ENCODE measurements around the gene IKZF3.

Gene IKZF3

GRCh38 chr17:39739885-39740356 is 124.2 kb downstream of the IKZF3 start:
- Histone ChIP-seq H3K36me3 (ENCODE audit: insufficient read depth, low read length) (no peaks in the 10 kb centered on the region), H3K9me3 (ENCODE audit: low read length) (no peaks in the 10 kb centered on the region), H3K4me3 (ENCODE audit: low read length) (no peak overlapping the region), H3K4me1 (ENCODE audit: insufficient read depth, low read length) (peaks cover 12% of the 10 kb centered on the region), H3K27me3 (ENCODE audit: insufficient read depth, low read length) (peaks cover 87% of the 10 kb centered on the region), H2AFZ (ENCODE audit: low read depth, low read length) (no peak overlapping the region)

- H3K4me1 ChIP-seq (ENCODE audit: insufficient read depth, low read length) = peaks cover 12% of the 10 kb centered on the region
- no peak overlapping the region for H3K4me3 ChIP-seq (ENCODE audit: low read length)
- no peaks in the 10 kb centered on the region for H3K9me3 ChIP-seq (ENCODE audit: low read length)
- H3K27me3 ChIP-seq (ENCODE audit: insufficient read depth, low read length) = peaks cover 83% of the 10 kb centered on the region
- no peaks in the 10 kb centered on the region for H3K36me3 ChIP-seq (ENCODE audit: insufficient read depth, low read length)
- H2AFZ ChIP-seq (ENCODE audit: low read depth, low read length) = no peak overlapping the region
Measured at GRCh38 chr17:39738983-39739884, 124.9 kb downstream of the IKZF3 start.

- no peaks in the 10 kb centered on the region for H3K36me3 ChIP-seq (ENCODE audit: insufficient read depth, low read length)
- no peak overlapping the region for H2AFZ ChIP-seq (ENCODE audit: low read depth, low read length)
- H3K4me3 ChIP-seq (ENCODE audit: low read length) = no peak overlapping the region
- H3K4me1 ChIP-seq (ENCODE audit: insufficient read depth, low read length) = peaks cover 12% of the 10 kb centered on the region
- H3K27me3 ChIP-seq (ENCODE audit: insufficient read depth, low read length) = peaks cover 76% of the 10 kb centered on the region
- H3K9me3 ChIP-seq (ENCODE audit: low read length) = no peaks in the 10 kb centered on the region
Measured at GRCh38 chr17:39738568-39738901, 125.6 kb downstream of the IKZF3 start.

GRCh38 chr17:39737760-39738567 is 126.1 kb downstream of the IKZF3 start, which contains the start of gene GRB7:
TSS of gene GRB7 (plus strand) at chr17:39737938. CDS start at chr17:39742302, 4,364 bp downstream.
- H3K27me3 ChIP-seq (ENCODE audit: insufficient read depth, low read length) = peaks cover 70% of the 10 kb centered on the region
- H3K4me1 ChIP-seq (ENCODE audit: insufficient read depth, low read length) = peaks cover 12% of the 10 kb centered on the region
- H3K9me3 ChIP-seq (ENCODE audit: low read length) = no peaks in the 10 kb centered on the region
- H3K36me3 ChIP-seq (ENCODE audit: insufficient read depth, low read length) = no peaks in the 10 kb centered on the region
- H3K4me3 ChIP-seq (ENCODE audit: low read length) = no peak within 1 kb of the TSS
- H2AFZ ChIP-seq (ENCODE audit: low read depth, low read length) = no peak within 1 kb of the TSS

DNA sequence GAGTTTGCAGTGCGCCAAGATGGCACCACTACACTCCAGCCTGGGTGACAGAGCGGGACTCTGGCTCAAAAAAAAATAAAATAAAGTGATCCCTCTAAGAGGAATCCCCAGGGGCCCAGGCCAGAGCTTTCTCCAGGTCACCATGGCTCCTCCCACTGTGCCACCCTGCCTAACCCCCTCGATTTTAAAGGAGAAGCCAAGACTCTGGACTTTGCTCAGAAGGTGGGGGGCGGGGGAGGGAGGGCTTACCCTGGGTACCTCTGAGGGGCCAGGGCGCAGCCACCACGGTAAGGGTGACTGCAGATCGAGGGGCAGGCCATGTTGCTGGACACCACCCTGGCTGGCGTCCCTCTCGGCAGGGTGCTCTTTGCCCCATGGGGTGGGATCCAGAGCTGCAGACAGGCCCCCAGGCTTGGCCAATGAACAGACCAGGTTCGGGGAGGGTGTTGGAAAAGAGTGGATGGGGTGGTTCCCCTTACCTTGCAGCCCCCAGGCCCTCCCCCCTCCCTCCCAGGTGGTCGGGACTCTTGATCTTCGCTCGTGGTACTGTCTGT is 126.8 kb downstream of the IKZF3 start:
- Histone ChIP-seq H3K4me3 (ENCODE audit: low read length) (no peak overlapping the region), H3K27me3 (ENCODE audit: insufficient read depth, low read length) (peaks cover 64% of the 10 kb centered on the region), H3K9me3 (ENCODE audit: low read length) (no peaks in the 10 kb centered on the region), H2AFZ (ENCODE audit: low read depth, low read length) (no peak overlapping the region), H3K4me1 (ENCODE audit: insufficient read depth, low read length) (peaks cover 12% of the 10 kb centered on the region), H3K36me3 (ENCODE audit: insufficient read depth, low read length) (no peaks in the 10 kb centered on the region)

DNA sequence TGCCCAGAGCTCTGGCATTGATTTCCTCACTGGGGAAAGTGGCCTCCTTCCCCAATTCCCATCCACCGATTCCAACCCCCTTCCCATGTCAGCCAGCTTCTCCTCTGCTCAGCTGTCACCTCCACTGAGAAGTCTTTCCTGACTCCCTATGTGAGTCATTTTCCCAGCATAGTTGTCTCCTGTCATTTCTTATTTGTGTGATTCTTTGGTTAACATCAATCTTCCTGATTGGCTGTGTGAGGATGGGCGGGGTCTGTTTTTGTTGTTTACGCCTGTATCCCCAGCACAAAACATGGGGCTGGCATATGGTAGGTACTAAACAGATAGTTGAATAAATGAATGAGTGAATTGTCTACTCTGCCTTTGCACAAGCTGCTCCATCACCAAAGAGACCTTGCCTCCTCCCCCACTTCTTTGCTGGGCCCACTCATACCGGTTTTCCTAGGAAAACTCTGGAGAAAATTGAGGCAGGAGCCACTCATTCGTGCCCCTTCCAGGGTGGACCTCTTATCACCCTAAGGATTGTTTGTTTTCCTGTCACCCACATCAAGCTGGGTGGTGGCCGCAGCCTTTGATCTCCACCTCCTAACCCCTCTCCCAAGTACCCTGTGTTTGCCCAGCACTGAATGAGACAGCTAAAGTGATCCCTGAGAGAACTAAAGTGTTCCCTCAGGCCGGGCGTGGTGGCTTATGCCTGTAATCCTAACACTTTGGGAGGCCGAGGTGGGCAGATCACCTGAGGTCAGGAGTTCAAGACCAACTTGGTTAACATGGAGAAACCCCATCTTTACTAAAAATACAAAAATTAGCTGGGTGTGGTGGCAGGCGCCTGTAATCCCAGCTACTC is 127.6 kb downstream of the IKZF3 start:
- H3K4me3 ChIP-seq (ENCODE audit: low read length) = no peak overlapping the region
- no peaks in the 10 kb centered on the region for H3K36me3 ChIP-seq (ENCODE audit: insufficient read depth, low read length)
- peaks cover 57% of the 10 kb centered on the region for H3K27me3 ChIP-seq (ENCODE audit: insufficient read depth, low read length)

GRCh38 chr17:39735882-39736281 is 128.2 kb downstream of the IKZF3 start:
- no peaks in the 10 kb centered on the region for H3K9me3 ChIP-seq (ENCODE audit: low read length)
- H3K27me3 ChIP-seq (ENCODE audit: insufficient read depth, low read length) = peaks cover 51% of the 10 kb centered on the region
- H3K4me3 ChIP-seq (ENCODE audit: low read length) = no peak overlapping the region
- peaks cover 12% of the 10 kb centered on the region for H3K4me1 ChIP-seq (ENCODE audit: insufficient read depth, low read length)
- H2AFZ ChIP-seq (ENCODE audit: low read depth, low read length) = no peak overlapping the region
- no peaks in the 10 kb centered on the region for H3K36me3 ChIP-seq (ENCODE audit: insufficient read depth, low read length)

More for the DNA sequence above, 127.6 kb downstream of the IKZF3 start:
- Histone ChIP-seq H2AFZ (ENCODE audit: low read depth, low read length) (no peak overlapping the region), H3K4me1 (ENCODE audit: insufficient read depth, low read length) (peaks cover 12% of the 10 kb centered on the region), H3K9me3 (ENCODE audit: low read length) (no peaks in the 10 kb centered on the region)

GRCh38 chr17:39732586-39732985 is 131.5 kb downstream of the IKZF3 start:
- peaks cover 19% of the 10 kb centered on the region for H3K27me3 ChIP-seq (ENCODE audit: insufficient read depth, low read length)
- no peak overlapping the region for H2AFZ ChIP-seq (ENCODE audit: low read depth, low read length)
- H3K4me3 ChIP-seq (ENCODE audit: low read length) = no peak overlapping the region
- peaks cover 4% of the 10 kb centered on the region for H3K4me1 ChIP-seq (ENCODE audit: insufficient read depth, low read length)
- no peaks in the 10 kb centered on the region for H3K9me3 ChIP-seq (ENCODE audit: low read length)
- H3K36me3 ChIP-seq (ENCODE audit: insufficient read depth, low read length) = peaks cover 10% of the 10 kb centered on the region

- H3K9me3 ChIP-seq (ENCODE audit: low read length) = no peaks in the 10 kb centered on the region
- H3K27me3 ChIP-seq (ENCODE audit: insufficient read depth, low read length) = no peaks in the 10 kb centered on the region
- peak within 1 kb of the TSS; percentile 88 for H2AFZ ChIP-seq (ENCODE audit: low read depth, low read length)
Measured at GRCh38 chr17:39730095-39730921, 133.8 kb downstream of the IKZF3 start, which contains the start of gene MIEN1. TSS of gene MIEN1 (minus strand) at chr17:39730532. CDS start at chr17:39730495, 37 bp downstream.

DNA sequence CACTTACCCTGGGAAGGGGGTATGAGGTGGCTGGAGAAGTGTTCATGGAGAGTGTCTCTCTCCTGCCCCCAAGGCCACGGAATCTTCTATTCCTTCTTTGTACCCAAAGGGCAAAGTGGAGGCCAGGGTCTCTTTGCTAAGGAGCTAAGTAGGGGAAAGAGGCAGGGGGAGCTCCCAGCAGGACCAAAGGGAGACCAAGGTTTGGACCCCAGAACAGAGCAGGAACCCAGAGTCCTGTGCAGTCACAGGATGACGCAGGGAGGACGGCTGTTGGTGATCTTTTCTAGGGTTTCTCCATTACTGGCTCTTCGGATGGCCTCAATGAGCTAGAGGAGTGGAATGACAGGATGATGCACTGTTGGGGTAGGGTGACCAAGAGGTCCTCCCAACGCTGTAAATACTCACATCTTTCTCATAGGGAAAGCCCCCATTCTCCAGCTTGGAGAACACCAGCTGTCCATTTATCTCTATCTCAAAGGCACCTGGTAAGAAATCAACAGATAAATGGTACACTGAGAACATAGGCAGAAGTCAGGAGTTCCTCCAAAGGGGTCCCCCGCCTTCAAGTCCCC is 134.7 kb downstream of the IKZF3 start:
- peak overlapping the region; percentile 80 for H3K4me3 ChIP-seq (ENCODE audit: low read length)
- H3K27me3 ChIP-seq (ENCODE audit: insufficient read depth, low read length) = no peaks in the 10 kb centered on the region
- H3K36me3 ChIP-seq (ENCODE audit: insufficient read depth, low read length) = peaks cover 38% of the 10 kb centered on the region
- peaks cover 4% of the 10 kb centered on the region for H3K4me1 ChIP-seq (ENCODE audit: insufficient read depth, low read length)
- no peaks in the 10 kb centered on the region for H3K9me3 ChIP-seq (ENCODE audit: low read length)
- H2AFZ ChIP-seq (ENCODE audit: low read depth, low read length) = no peak overlapping the region

More at GRCh38 chr17:39730095-39730921, 133.8 kb downstream of the IKZF3 start, which contains the start of gene MIEN1:
- Histone ChIP-seq H3K36me3 (ENCODE audit: insufficient read depth, low read length) (peaks cover 30% of the 10 kb centered on the region), H3K4me3 (ENCODE audit: low read length) (peak within 1 kb of the TSS; percentile 80), H3K4me1 (ENCODE audit: insufficient read depth, low read length) (peaks cover 4% of the 10 kb centered on the region)

- H3K27me3 ChIP-seq (ENCODE audit: insufficient read depth, low read length) = no peaks in the 10 kb centered on the region
- no peak overlapping the region for H3K4me3 ChIP-seq (ENCODE audit: low read length)
- no peak overlapping the region for H2AFZ ChIP-seq (ENCODE audit: low read depth, low read length)
- H3K4me1 ChIP-seq (ENCODE audit: insufficient read depth, low read length) = peaks cover 4% of the 10 kb centered on the region
- H3K9me3 ChIP-seq (ENCODE audit: low read length) = no peaks in the 10 kb centered on the region
- H3K36me3 ChIP-seq (ENCODE audit: insufficient read depth, low read length) = peaks cover 50% of the 10 kb centered on the region
Measured at GRCh38 chr17:39727556-39727955, 136.6 kb downstream of the IKZF3 start.
